CD4-positive, alpha-beta memory T cell (primary cell): ENCODE results near the gene CENPM. TPM values are rescaled to one million over a fixed set of nuclear protein-coding genes. Genes with fewer than 3 reads are reported as not detected.

Experiments used
- CTCF ChIA-PET: fragments of 350-600 bp; sonication (Branson Sonifier 250); formaldehyde crosslinking; loops from one replicate; lab custom pipeline; 2021; ENCODE audit warnings: inconsistent platforms; ENCODE audit not compliant: partially characterized antibody; lab: Charles Lee
- POLR2A ChIA-PET: fragments of 350-600 bp; sonication (Branson Sonifier 250); formaldehyde crosslinking; loops from one replicate; lab custom pipeline; 2021; ENCODE audit not compliant: partially characterized antibody; lab: Charles Lee
- DNase-seq, 5 donors: peaks; one replicate each; pipeline versions ENCODE4 v3.0.0 to v3.0.0-alpha.2; 2020 to 2022; ENCODE audit warnings: mixed read lengths in 1 of 5
- H3K27ac ChIP-seq: one replicate; pipeline ENCODE4 v1.7.0; 2013; ENCODE audit warnings: low read depth, low read length
- H3K27me3 ChIP-seq: 2 replicates; pipeline ENCODE4 v1.7.0; 2013; ENCODE audit warnings: mild to moderate bottlenecking, low read length, moderate library complexity; ENCODE audit not compliant: insufficient read depth
- H3K36me3 ChIP-seq: 2 replicates; pipeline ENCODE4 v1.7.0; 2013; ENCODE audit warnings: mild to moderate bottlenecking, low read length, moderate library complexity; ENCODE audit not compliant: insufficient read depth
- H3K4me1 ChIP-seq: 2 replicates; pipeline ENCODE4 v1.7.0; 2013; ENCODE audit warnings: mild to moderate bottlenecking, low read length, moderate library complexity; ENCODE audit not compliant: insufficient read depth
- H3K4me3 ChIP-seq, 2 donors: one replicate each; pipeline ENCODE4 v1.7.0; 2013; ENCODE audit warnings: low read length in 2 of 2, mild to moderate bottlenecking in 1 of 2
- H3K9me3 ChIP-seq, 2 donors: one replicate each; pipeline ENCODE4 v1.7.0; 2013; ENCODE audit warnings: low read length in 2 of 2, control low read depth in 1 of 2; ENCODE audit not compliant: control insufficient read depth in 1 of 2
- H3K27ac Mint-ChIP-seq, 7 donors: one replicate each; pipeline ENCODE4 v1.8.0; 2020 to 2021; ENCODE audit warnings: mixed read lengths in 7 of 7, mild to moderate bottlenecking in 6 of 7, inconsistent platforms in 3 of 7, moderate library complexity in 3 of 7
- H3K27me3 Mint-ChIP-seq, 2 donors: one replicate each; pipeline ENCODE4 v1.8.0; 2020 to 2021; ENCODE audit warnings: mixed read lengths in 2 of 2
- H3K36me3 Mint-ChIP-seq, 2 donors: one replicate each; pipeline ENCODE4 v1.8.0; 2020 to 2021; ENCODE audit warnings: mixed read lengths in 2 of 2, inconsistent platforms in 1 of 2, mild to moderate bottlenecking in 1 of 2
- H3K4me1 Mint-ChIP-seq, 4 donors: one replicate each; pipeline ENCODE4 v1.8.0; 2020 to 2021; ENCODE audit warnings: mixed read lengths in 4 of 4, mild to moderate bottlenecking in 1 of 4
- H3K4me3 Mint-ChIP-seq, 8 donors: one replicate each; pipeline ENCODE4 v1.8.0; 2020 to 2021; ENCODE audit warnings: mixed read lengths in 8 of 8, mild to moderate bottlenecking in 7 of 8, moderate library complexity in 6 of 8, inconsistent platforms in 3 of 8
- H3K9me3 Mint-ChIP-seq, 8 donors: one replicate each; pipeline ENCODE4 v1.8.0; 2020 to 2021; ENCODE audit warnings: mixed read lengths in 8 of 8, mild to moderate bottlenecking in 5 of 8, inconsistent platforms in 3 of 8, moderate library complexity in 1 of 8
- intact Hi-C: fragments of 100-400 bp; cut with micrococcal nuclease; formaldehyde crosslinking; loops from one replicate; pipeline ENCODE4 v1.15.1; 2023
- polyA plus RNA-seq, 2 donors: library from polyadenylated mRNA; unstranded; fragments of 300-500 nt; fragmentation: Illumina TruSeq; gene quantifications; one replicate each; pipeline ENCODE4 v1.2.3, GENCODE V29; 2021
- total RNA-seq, 2 experiments: library from RNA; stranded (reverse); gene quantifications; one replicate each; pipeline ENCODE4 v1.2.3, GENCODE V29; 2021

Gene CENPM
- total and polyA plus RNA-seq, 4 experiments from 2014 or later = 7.6 to 19.2 (median 13.1) TPM

DNA sequence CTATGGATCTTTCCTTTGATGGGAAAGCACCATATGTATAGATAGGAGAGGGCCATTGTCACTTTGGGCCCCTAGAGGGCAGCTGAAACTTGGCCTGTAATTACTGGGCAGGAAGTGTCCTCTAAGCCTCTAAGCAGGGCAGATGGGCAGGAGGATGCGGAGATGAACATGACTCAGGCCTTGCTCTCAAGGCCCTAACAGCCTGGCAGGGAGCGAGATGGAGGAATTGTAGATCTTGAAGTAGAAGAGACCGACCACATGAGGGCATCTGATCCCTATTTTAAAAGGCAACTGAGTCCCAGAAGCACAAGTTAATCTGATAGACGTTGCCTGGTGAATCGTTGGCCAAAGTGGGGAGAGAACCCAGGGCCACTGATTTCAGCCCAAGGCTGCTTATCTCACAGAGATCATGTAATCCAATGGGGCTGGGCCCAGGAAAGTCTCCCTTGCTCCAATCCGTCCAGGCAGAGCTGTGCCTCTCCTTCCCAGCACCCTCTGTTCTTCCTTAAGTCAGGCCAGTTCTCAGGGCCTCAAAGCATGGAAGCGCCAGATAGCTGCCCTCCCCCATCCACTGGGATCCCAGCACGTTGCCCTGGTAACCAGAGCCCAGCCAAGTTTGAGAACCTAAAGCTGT, 19.8 kb upstream of the CENPM start:
- peak overlapping the region in 1 of 7 donors; percentile 0 for H3K27ac Mint-ChIP-seq

DNA sequence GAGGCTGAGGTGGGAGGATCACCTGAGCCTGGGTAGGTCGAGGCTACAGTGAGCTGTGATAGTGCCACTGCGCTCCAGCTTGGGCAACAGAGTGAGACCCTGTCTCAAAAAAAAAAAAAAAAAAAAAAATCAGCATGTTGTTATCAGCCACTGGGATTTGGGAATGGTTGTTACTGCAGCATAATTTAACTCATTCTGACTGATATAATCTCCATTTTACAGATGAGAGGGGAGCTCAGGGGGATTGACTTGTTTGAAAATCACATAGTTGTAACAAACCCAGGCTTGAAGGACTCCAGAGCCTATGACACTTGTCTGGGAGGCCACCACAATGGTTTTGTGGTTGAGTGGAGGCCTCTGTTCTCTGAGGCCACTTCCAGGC, 19.3 kb upstream of the CENPM start:
- Histone ChIP-seq H3K9me3 (no peaks in the 10 kb centered on the region), H3K27ac (no peak overlapping the region), H3K36me3 (no peaks in the 10 kb centered on the region), H3K4me1 (no peaks in the 10 kb centered on the region), H3K27me3 (no peaks in the 10 kb centered on the region), H3K4me3 (no peak overlapping the region)
- Mint-ChIP-seq H3K9me3 (peaks cover 0 to 2% (median 0%) of the 10 kb centered on the region in 8 donors), H3K27ac (no peak overlapping the region), H3K4me1 (peaks cover 0 to 4% (median 1%) of the 10 kb centered on the region in 4 donors), H3K4me3 (no peak overlapping the region), H3K27me3 (peaks cover 3 to 9% of the 10 kb centered on the region in 2 donors), H3K36me3 (no peaks in the 10 kb centered on the region)
- no peak for DNase-seq
- POLR2A ChIA-PET = interaction anchor here (0.9 to 2.3 kb wide), 2 partner anchors 124 to 478 kb away, joined by 5 to 12 read pairs; partner anchors contain the start of gene NDUFA6
- intact Hi-C loops = loop anchor here (1.0 to 10.0 kb wide), 8 partner anchors 106 to 587 kb away; partner anchors contain the start of genes NAGA, NDUFA6, PHETA2 and SERHL2
- CTCF ChIA-PET = interaction anchor here (0.6 to 4.6 kb wide), 9 partner anchors 8 to 509 kb away, joined by 3 to 29 read pairs (median 5); no protein-coding TSS in a partner anchor

More for the DNA sequence above, 19.8 kb upstream of the CENPM start:
- no peaks in the 10 kb centered on the region for H3K4me1 ChIP-seq
- H3K27me3 Mint-ChIP-seq = peaks cover 3 to 8% of the 10 kb centered on the region in 2 donors
- no peaks in the 10 kb centered on the region for H3K9me3 ChIP-seq
- POLR2A ChIA-PET = interaction anchor here (0.8 to 2.3 kb wide), 4 partner anchors 124 to 477 kb away, joined by 3 to 12 read pairs (median 4); partner anchors contain the start of gene NDUFA6
- no peaks in the 10 kb centered on the region for H3K27me3 ChIP-seq
- peak in 4 of 5 donors; percentile 39 to 58 (median 48) for DNase-seq
- H3K27ac ChIP-seq = no peak overlapping the region
- no peak overlapping the region for H3K4me3 Mint-ChIP-seq
- H3K36me3 ChIP-seq = no peaks in the 10 kb centered on the region
- peaks cover 0 to 4% (median 1%) of the 10 kb centered on the region in 4 donors for H3K4me1 Mint-ChIP-seq
- H3K9me3 Mint-ChIP-seq = peaks cover 0 to 2% (median 0%) of the 10 kb centered on the region in 8 donors
- H3K4me3 ChIP-seq = no peak overlapping the region
- CTCF ChIA-PET = interaction anchor here (0.7 to 4.6 kb wide), 10 partner anchors 9 to 506 kb away, joined by 3 to 29 read pairs (median 8); partner anchors contain the start of gene NDUFA6
- H3K36me3 Mint-ChIP-seq = no peaks in the 10 kb centered on the region
- intact Hi-C loops = loop anchor here (1.0 to 10.0 kb wide), 8 partner anchors 106 to 586 kb away; partner anchors contain the start of genes NAGA, NDUFA6, PHETA2 and SERHL2

GRCh38 chr22:41964112-41964491, 17.1 kb upstream of the CENPM start:
- intact Hi-C loops = loop anchor here (10.0 kb wide), 1 partner anchor 221 kb away; no protein-coding TSS in a partner anchor
- DNase-seq = no peak
- H3K27me3 Mint-ChIP-seq = peaks cover 0 to 1% of the 10 kb centered on the region in 2 donors

GRCh38 chr22:41963453-41964111, 16.6 kb upstream of the CENPM start:
- Histone ChIP-seq H3K9me3 (no peaks in the 10 kb centered on the region), H3K4me3 (no peak overlapping the region), H3K27ac (no peak overlapping the region), H3K27me3 (no peaks in the 10 kb centered on the region), H3K36me3 (no peaks in the 10 kb centered on the region), H3K4me1 (no peaks in the 10 kb centered on the region)
- no peak for DNase-seq
- Mint-ChIP-seq H3K36me3 (no peaks in the 10 kb centered on the region), H3K4me3 (no peak overlapping the region), H3K27me3 (peaks cover 0 to 1% of the 10 kb centered on the region in 2 donors), H3K27ac (peak overlapping the region in 1 of 7 donors; percentile 72), H3K4me1 (peaks cover 0 to 4% (median 1%) of the 10 kb centered on the region in 4 donors), H3K9me3 (no peaks in the 10 kb centered on the region)
- POLR2A ChIA-PET = no interaction called here
- CTCF ChIA-PET = interaction anchor here (1.1 to 1.8 kb wide), 3 partner anchors 107 to 481 kb away, joined by 3 to 7 read pairs (median 4); no protein-coding TSS in a partner anchor
- intact Hi-C loops = loop anchor here (10.0 kb wide), 1 partner anchor 221 kb away; no protein-coding TSS in a partner anchor

More at GRCh38 chr22:41964112-41964491, 17.1 kb upstream of the CENPM start:
- Mint-ChIP-seq H3K27ac (no peak overlapping the region), H3K9me3 (no peaks in the 10 kb centered on the region), H3K4me3 (no peak overlapping the region), H3K36me3 (no peaks in the 10 kb centered on the region), H3K4me1 (peaks cover 0 to 4% (median 1%) of the 10 kb centered on the region in 4 donors)
- Histone ChIP-seq H3K36me3 (no peaks in the 10 kb centered on the region), H3K27me3 (no peaks in the 10 kb centered on the region), H3K9me3 (no peaks in the 10 kb centered on the region), H3K27ac (no peak overlapping the region), H3K4me1 (no peaks in the 10 kb centered on the region), H3K4me3 (no peak overlapping the region)
- POLR2A ChIA-PET = no interaction called here
- CTCF ChIA-PET = interaction anchor here (1.1 to 1.8 kb wide), 3 partner anchors 107 to 480 kb away, joined by 3 to 7 read pairs (median 4); no protein-coding TSS in a partner anchor

DNA sequence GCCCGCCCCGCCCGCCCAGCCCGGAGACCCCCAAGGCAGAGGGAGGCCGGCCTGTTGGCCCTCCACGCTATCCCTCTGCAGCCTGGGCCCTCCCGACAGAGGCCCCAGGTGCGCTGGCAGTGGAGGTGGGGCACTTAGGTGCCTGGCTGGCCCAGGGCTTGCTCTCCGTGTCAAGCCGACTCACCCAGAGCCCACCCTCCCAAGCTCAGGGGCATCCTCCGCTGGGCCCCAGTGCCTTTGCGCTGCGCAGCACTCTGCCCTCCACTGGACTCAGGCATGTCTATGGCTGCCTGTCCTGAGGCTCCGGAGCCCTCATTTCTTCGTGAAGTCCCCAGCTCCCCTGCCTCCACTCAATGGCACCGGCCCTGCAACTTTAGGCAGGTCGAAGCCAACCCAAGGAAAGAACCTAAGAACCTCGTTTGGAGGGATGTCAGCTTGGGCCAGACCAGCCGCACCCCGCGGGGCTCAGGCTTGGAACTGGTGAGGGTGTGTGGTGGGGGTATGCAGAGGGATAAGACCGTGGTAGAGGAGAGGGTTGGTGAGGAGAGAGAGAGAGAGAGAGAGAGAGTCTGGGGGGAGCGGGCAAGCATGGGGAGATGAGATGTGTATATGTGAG, 11.1 kb upstream of the CENPM start:
- ChIA-PET CTCF (interaction anchor here (0.7 to 3.6 kb wide), 6 partner anchors 9 to 487 kb away, joined by 3 to 17 read pairs (median 6); no protein-coding TSS in a partner anchor), POLR2A (no interaction called here)
- no peaks in the 10 kb centered on the region for H3K36me3 ChIP-seq
- Mint-ChIP-seq H3K27me3 (peaks cover 0 to 1% of the 10 kb centered on the region in 2 donors), H3K9me3 (no peaks in the 10 kb centered on the region), H3K4me3 (no peak overlapping the region), H3K27ac (peak overlapping the region in 1 of 7 donors; percentile 69), H3K4me1 (peaks cover 3 to 5% (median 4%) of the 10 kb centered on the region in 4 donors), H3K36me3 (no peaks in the 10 kb centered on the region)
- intact Hi-C loops = loop anchor here (1.0 to 2.0 kb wide), 4 partner anchors 12 to 479 kb away; no protein-coding TSS in a partner anchor
- H3K4me1 ChIP-seq = no peaks in the 10 kb centered on the region
- H3K27me3 ChIP-seq = no peaks in the 10 kb centered on the region
- H3K9me3 ChIP-seq = no peaks in the 10 kb centered on the region
- DNase-seq = no peak
- no peak overlapping the region for H3K4me3 ChIP-seq
- H3K27ac ChIP-seq = no peak overlapping the region

- Histone ChIP-seq H3K36me3 (no peaks in the 10 kb centered on the region), H3K27me3 (no peaks in the 10 kb centered on the region), H3K9me3 (no peaks in the 10 kb centered on the region), H3K4me1 (no peaks in the 10 kb centered on the region), H3K4me3 (no peak overlapping the region), H3K27ac (no peak overlapping the region)
- ChIA-PET CTCF (no interaction called here), POLR2A (no interaction called here)
- no peak for DNase-seq
- Mint-ChIP-seq H3K4me3 (no peak overlapping the region), H3K27me3 (no peaks in the 10 kb centered on the region), H3K36me3 (no peaks in the 10 kb centered on the region), H3K27ac (no peak overlapping the region), H3K4me1 (peaks cover 3 to 6% (median 4%) of the 10 kb centered on the region in 4 donors), H3K9me3 (no peaks in the 10 kb centered on the region)
- intact Hi-C loops = no loop called here
These were observed 5.8 kb upstream of the CENPM start for GRCh38 chr22:41952713-41953112.
